H1 (cell line): Measurements from ENCODE around the gene COG7. TPM values are rescaled to one million over a fixed set of nuclear protein-coding genes. Genes with fewer than 3 reads are reported as not detected.

Source experiments
- CTCF ChIA-PET: fragments of 300-600 bp; sonication (Branson Sonifier 250); formaldehyde crosslinking; loops from one replicate; lab custom pipeline; 2021; ENCODE audit not compliant: partially characterized antibody; lab: Charles Lee
- POLR2A ChIA-PET: fragments of 300-600 bp; sonication (Branson Sonifier 250); formaldehyde crosslinking; loops from one replicate; lab custom pipeline; 2021; ENCODE audit warnings: inconsistent platforms; ENCODE audit not compliant: partially characterized antibody; lab: Charles Lee
- DNase-seq, 2 experiments: peaks; one replicate each; pipeline versions ENCODE4 v3.0.0 to v3.0.0-alpha.2; 2010 to 2022; ENCODE audit warnings: low spot score in 2 of 2, low read depth in 1 of 2, mixed read lengths in 1 of 2
- FAIRE-seq: peaks from 2 replicates; lab custom pipeline; 2011; peaks lifted over from hg19 to GRCh38; lab: Jason Lieb, UNC
- H2AFZ ChIP-seq: 2 replicates; pipeline ENCODE4 v1.8.1; 2012; ENCODE audit warnings: low read length, inconsistent platforms
- H2AK5ac ChIP-seq: 2 replicates; pipeline ENCODE4 v1.6.1; 2013; ENCODE audit warnings: low read depth, low read length
- H2BK120ac ChIP-seq: replicated peaks from 2 replicates; pipeline ENCODE3; 2013; ENCODE audit warnings: low read depth, low read length, inconsistent platforms
- H2BK12ac ChIP-seq: 2 replicates; pipeline ENCODE4 v1.6.1; 2013; ENCODE audit warnings: low read depth, low read length
- H2BK15ac ChIP-seq: 2 replicates; pipeline ENCODE4 v1.6.1; 2013; ENCODE audit warnings: low read length
- H2BK20ac ChIP-seq: 2 replicates; pipeline ENCODE4 v1.6.1; 2013; ENCODE audit warnings: low read length
- H2BK5ac ChIP-seq: 2 replicates; pipeline ENCODE4 v1.6.1; 2013; ENCODE audit warnings: low read depth, low read length
- H3K14ac ChIP-seq: 2 replicates; pipeline ENCODE4 v1.6.1; 2013; ENCODE audit warnings: inconsistent platforms; ENCODE audit not compliant: insufficient read length
- H3K18ac ChIP-seq: 2 replicates; pipeline ENCODE4 v1.6.1; 2013; ENCODE audit warnings: low read length; ENCODE audit errors: extremely low read depth
- H3K23ac ChIP-seq: 2 replicates; pipeline ENCODE4 v1.6.1; 2013; ENCODE audit warnings: inconsistent platforms; ENCODE audit not compliant: insufficient read length
- H3K23me2 ChIP-seq: 2 replicates; pipeline ENCODE4 v1.6.1; 2013; ENCODE audit warnings: low read depth, low read length
- H3K27ac ChIP-seq: 2 replicates; pipeline ENCODE4 v1.6.1; 2011; ENCODE audit warnings: low read depth, low read length, inconsistent platforms
- H3K27me3 ChIP-seq, 4 experiments: replicated peaks in 1 of 4; 1 replicate in 1 of 4; 2 replicates in 3 of 4; pipeline versions ENCODE4 v1.6.1 to v1.8.1; 2011 to 2013; ENCODE audit warnings: low read length in 3 of 4, mild to moderate bottlenecking in 3 of 4, inconsistent platforms in 2 of 4, mixed read lengths in 2 of 4, moderate library complexity in 1 of 4; ENCODE audit not compliant: control insufficient read depth in 3 of 4, insufficient read depth in 3 of 4; ENCODE audit errors: extremely low read depth in 1 of 4
- H3K36me3 ChIP-seq, 4 experiments: 2 replicates each; pipeline versions ENCODE4 v1.6.1 to v1.8.1; 2011 to 2013; ENCODE audit warnings: mild to moderate bottlenecking in 4 of 4, low read length in 3 of 4, moderate library complexity in 2 of 4, control low read depth in 1 of 4, inconsistent platforms in 1 of 4; ENCODE audit not compliant: insufficient read depth in 4 of 4, control insufficient read depth in 2 of 4
- H3K4ac ChIP-seq: replicated peaks from 2 replicates; pipeline ENCODE3; 2013; ENCODE audit warnings: low read length, low read depth, mixed read lengths, inconsistent platforms; ENCODE audit not compliant: insufficient read length
- H3K4me1 ChIP-seq, 4 experiments: replicated peaks in 1 of 4; 1 replicate in 1 of 4; 2 replicates in 3 of 4; pipeline versions ENCODE4 v1.6.1 to v1.8.1; 2011 to 2013; ENCODE audit warnings: low read length in 3 of 4, inconsistent platforms in 2 of 4, mixed read lengths in 1 of 4; ENCODE audit not compliant: insufficient read depth in 4 of 4, control insufficient read depth in 3 of 4
- H3K4me2 ChIP-seq, 2 experiments: 2 replicates each; pipeline versions ENCODE4 v1.6.1 to v1.8.1; 2011 to 2013; ENCODE audit warnings: low read depth in 2 of 2, low read length in 2 of 2, control low read depth in 1 of 2, inconsistent platforms in 1 of 2, mild to moderate bottlenecking in 1 of 2; ENCODE audit not compliant: insufficient read depth in 1 of 2
- H3K4me3 ChIP-seq, 4 experiments: fragments of 200-600, 300-600 bp in 1 of 4; sonication (generic), shearing (Covaris generic), sonication (Bioruptor Twin) in 1 of 4; 2 replicates each; pipeline versions ENCODE4 v1.5.1 to v1.8.1; 2011 to 2016; ENCODE audit warnings: low read length in 4 of 4, low read depth in 3 of 4, control low read depth in 2 of 4, inconsistent platforms in 2 of 4, mild to moderate bottlenecking in 2 of 4, mixed read lengths in 1 of 4, moderate library complexity in 1 of 4; ENCODE audit not compliant: insufficient read depth in 2 of 4; ENCODE audit errors: extremely low read depth in 1 of 4
- H3K56ac ChIP-seq: replicated peaks from 2 replicates; pipeline ENCODE3; 2013; ENCODE audit warnings: low read depth, mild to moderate bottlenecking, mixed read lengths, low read length, inconsistent platforms; ENCODE audit not compliant: insufficient read length
- H3K79me1 ChIP-seq: 2 replicates; pipeline ENCODE4 v1.6.1; 2013; ENCODE audit warnings: low read depth, low read length, control low read depth
- H3K79me2 ChIP-seq, 2 experiments: 2 replicates each; pipeline versions ENCODE4 v1.6.1 to v1.8.1; 2012 to 2013; ENCODE audit warnings: low read length in 2 of 2, mild to moderate bottlenecking in 2 of 2, inconsistent platforms in 1 of 2; ENCODE audit not compliant: insufficient read depth in 2 of 2, control insufficient read depth in 1 of 2
- H3K9ac ChIP-seq, 4 experiments: replicated peaks in 1 of 4; 1 replicate in 1 of 4; 2 replicates in 3 of 4; pipeline versions ENCODE4 v1.6.1 to v1.8.1; 2011 to 2013; ENCODE audit warnings: low read depth in 3 of 4, low read length in 3 of 4, control low read depth in 2 of 4, mild to moderate bottlenecking in 2 of 4, moderate library complexity in 2 of 4, inconsistent platforms in 1 of 4; ENCODE audit errors: extremely low read depth in 1 of 4
- H3K9me3 ChIP-seq, 2 experiments: 2 replicates each; pipeline versions ENCODE4 v1.6.1 to v1.8.1; 2012 to 2013; ENCODE audit warnings: mild to moderate bottlenecking in 2 of 2, moderate library complexity in 2 of 2, control low read depth in 1 of 2, inconsistent platforms in 1 of 2, low read depth in 1 of 2, low read length in 1 of 2, mixed read lengths in 1 of 2; ENCODE audit not compliant: insufficient read depth in 2 of 2
- H4K20me1 ChIP-seq, 2 experiments: replicated peaks in 1 of 2; 2 replicates each; pipeline versions ENCODE3 to v1.8.1; 2011 to 2013; ENCODE audit warnings: inconsistent platforms in 2 of 2, low read length in 2 of 2, mild to moderate bottlenecking in 1 of 2; ENCODE audit not compliant: insufficient read depth in 2 of 2, control insufficient read depth in 1 of 2
- H4K5ac ChIP-seq: 2 replicates; pipeline ENCODE4 v1.6.1; 2013; ENCODE audit warnings: low read length, low read depth, mixed read lengths, inconsistent platforms; ENCODE audit not compliant: insufficient read length
- H4K8ac ChIP-seq: 2 replicates; pipeline ENCODE4 v1.8.0; 2013; ENCODE audit warnings: mild to moderate bottlenecking, moderate library complexity, low read length, inconsistent platforms; ENCODE audit not compliant: insufficient read depth; ENCODE audit errors: extremely low read depth
- H4K91ac ChIP-seq: replicated peaks from 2 replicates; pipeline ENCODE3; 2013; ENCODE audit warnings: low read length, mixed read lengths, inconsistent platforms; ENCODE audit not compliant: insufficient read length
- BACH1 ChIP-seq: IDR thresholded peaks from 2 replicates; pipeline ENCODE4 v1.6.1; 2012; ENCODE audit warnings: low read length, improper control_type of control experiment
- CBX8 ChIP-seq: fragments of 300-800, 300-1000 bp; sonication (generic); IDR thresholded peaks from 2 replicates; pipeline ENCODE4 v1.7.1; 2016; ENCODE audit warnings: low read depth, low read length, borderline replicate concordance
- CHD2 ChIP-seq: IDR thresholded peaks from 2 replicates; pipeline ENCODE4 v1.6.1; 2012; ENCODE audit warnings: low read length, improper control_type of control experiment
- CREB1 ChIP-seq: IDR thresholded peaks from 2 replicates; pipeline ENCODE4 v1.6.1; 2012; ENCODE audit warnings: inconsistent platforms
- SRF ChIP-seq: IDR thresholded peaks from 2 replicates; pipeline ENCODE4 v1.6.1; 2011; ENCODE audit warnings: mild to moderate bottlenecking, low read depth, low read length, moderate library complexity
- SUZ12 ChIP-seq: fragments of 200-600 bp; sonication (generic); IDR thresholded peaks from 2 replicates; pipeline ENCODE4 v1.6.1; 2012; ENCODE audit warnings: mild to moderate bottlenecking, inconsistent platforms, low read length, moderate library complexity, mixed read lengths
- TBP ChIP-seq: IDR thresholded peaks from 2 replicates; pipeline ENCODE4 v1.6.1; 2011; ENCODE audit warnings: low read depth, low read length, improper control_type of control experiment
- WGBS, 2 experiments: shearing (Covaris generic) in 1 of 2; methylation state at CpG; one replicate each; pipeline versions ENCODE4 v1.1.6 to v1.1.7; 2013 to 2015; ENCODE audit warnings: low lambda C conversion rate in 2 of 2, mixed read lengths in 2 of 2, inconsistent platforms in 1 of 2, low coverage in 1 of 2, missing lambda C conversion rate in 1 of 2; ENCODE audit not compliant: insufficient replicate concordance in 2 of 2, insufficient coverage in 1 of 2, insufficient read length in 1 of 2; ENCODE audit errors: extremely low coverage in 1 of 2, missing lambda C conversion rate in 1 of 2; 5-methylcytosine and 5-hydroxymethylcytosine counted together
- polyA plus RNA-seq, 7 experiments: library from polyadenylated mRNA; depleted of rRNA in 3 of 7; stranded (reverse) in 5 of 7; unstranded in 2 of 7; fragments of >200 nt in 5 of 7; fragments of 200-250 nt in 2 of 7; gene quantifications; 1 replicate in 5 of 7; 2 replicates in 1 of 7; 4 replicates in 1 of 7; pipeline versions ENCODE4 v1.2.1 to v1.2.3, GENCODE V29; 2011 to 2013; ENCODE audit warnings: missing spikeins in 2 of 7, mixed read lengths in 2 of 7
- total RNA-seq: library from RNA; stranded (reverse); fragmentation: NEBNext Ultra II Directional; extraction: Animal tissue kit (Norgen Biotek cat#: 25700); gene quantifications from 2 replicates; pipeline ENCODE4 v1.2.1, GENCODE V29; 2021

The COG7 gene
- total and polyA plus RNA-seq, 2 of the 8 experiments (the other 6 are each of a cell fraction or from before 2014, with no cell fraction given), result 17.2 to 40.4 TPM

DNA sequence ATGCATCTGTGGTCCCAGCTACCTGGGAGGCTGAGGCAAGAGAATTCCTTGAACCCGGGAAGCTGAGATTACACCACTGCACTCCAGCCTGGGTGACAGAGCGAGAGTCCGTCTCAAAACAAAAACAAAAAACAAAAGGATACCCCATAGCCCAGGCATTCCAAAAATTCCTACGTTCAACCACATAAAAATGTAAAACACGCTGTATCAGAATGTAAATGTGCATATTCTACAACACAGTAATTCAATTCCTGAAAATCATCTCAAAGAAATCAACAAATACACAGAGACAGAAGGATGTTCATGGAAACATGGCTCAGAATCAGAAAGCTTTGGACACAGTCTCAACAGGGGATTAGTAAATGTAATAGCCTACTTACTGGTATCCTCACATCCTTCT is 33.0 kb downstream of the COG7 start:
- Histone ChIP-seq H2BK120ac (no peak overlapping the region), H3K56ac (no peak overlapping the region), H3K14ac (no peak overlapping the region), H3K36me3 (peaks cover 0 to 5% (median 0%) of the 10 kb centered on the region in 4 experiments; a peak in 1 of 8 replicates), H3K4me2 (no peak overlapping the region), H3K27me3 (no peaks in the 10 kb centered on the region), H2BK20ac (no peak overlapping the region), H3K79me2 (no peaks in the 10 kb centered on the region), H4K20me1 (peaks cover 0 to 2% of the 10 kb centered on the region in 2 experiments), H2AFZ (no peak overlapping the region), H3K18ac (no peak overlapping the region; the same call in 1 of the 2 replicates), H3K4me3 (no peak overlapping the region), H3K27ac (no peak overlapping the region; the same call in 1 of the 2 replicates), H3K4ac (no peak overlapping the region), H3K23me2 (no peaks in the 10 kb centered on the region), H2BK5ac (no peak overlapping the region), H4K8ac (no peak overlapping the region), H3K4me1 (peaks cover 0 to 2% (median 0%) of the 10 kb centered on the region in 4 experiments; a peak in 1 of 7 replicates), H3K23ac (no peak overlapping the region), H4K91ac (no peak overlapping the region), H2AK5ac (no peak overlapping the region)
- POLR2A ChIA-PET, result interaction anchor here (1.0 kb wide), 1 partner anchor 16 kb away, joined by 4 read pairs; no protein-coding TSS in a partner anchor
- WGBS, 2 experiments, result 73% methylated on average over 5 of the region's 5 CpGs; no CpG with 5 or more reads in 1 of the 2 experiments
- DNase-seq, result no peak
- no peak for TF ChIP-seq CBX8
- no peak for TF ChIP-seq BACH1
- no peak for TF ChIP-seq CREB1
- TF ChIP-seq TBP, result no peak
- TF ChIP-seq SUZ12, result no peak
- no peak for TF ChIP-seq CHD2
- no peak for TF ChIP-seq SRF
- TF ChIP-seq, all 59 proteins: peak for 0
- CTCF ChIA-PET, result interaction anchor here (0.8 to 1.0 kb wide), 2 partner anchors 14 to 15 kb away, joined by 5 to 9 read pairs; no protein-coding TSS in a partner anchor
- H3K79me1 ChIP-seq, result no peaks in the 10 kb centered on the region
- FAIRE-seq, result no peak
- H2BK15ac ChIP-seq, result no peak overlapping the region
- no peak overlapping the region for H4K5ac ChIP-seq
- H2BK12ac ChIP-seq, result no peak overlapping the region
- H3K9me3 ChIP-seq, result no peaks in the 10 kb centered on the region
- no peak overlapping the region for H3K9ac ChIP-seq
